Tibial nerve (tissue), 4 donors: ENCODE data around the gene LTC4S. TPM values are rescaled to one million over a fixed set of nuclear protein-coding genes. Genes with fewer than 3 reads are reported as not detected.
"Not testable (repeated sequence)": the region's sequence is repeated elsewhere in the genome, so short reads cannot be mapped to it uniquely, and the experiment has no call there.

Experiments used
- DNase-seq, 2 donors: peaks; one replicate each; pipeline ENCODE4 v3.0.0-alpha.2; 2019; ENCODE audit warnings: low spot score in 2 of 2
- H3K27ac ChIP-seq, 4 donors: fragments of 200-600 bp; sonication (generic) in 3 of 4; one replicate each; pipeline ENCODE4 v1.5.1; 2017 to 2019; ENCODE audit warnings: mild to moderate bottlenecking in 1 of 4
- H3K27me3 ChIP-seq, 2 donors: fragments of 200-600 bp; sonication (generic) in 1 of 2; one replicate each; pipeline versions ENCODE4 v1.5.1 to v1.6.0; 2017 to 2019
- H3K36me3 ChIP-seq, 3 donors: fragments of 200-600 bp; sonication (generic); one replicate each; pipeline ENCODE4 v1.5.1; 2018 to 2019
- H3K4me1 ChIP-seq, 4 donors: fragments of 200-600 bp; sonication (generic) in 3 of 4; one replicate each; pipeline ENCODE4 v1.5.1; 2017 to 2019
- H3K4me3 ChIP-seq, 4 donors: fragments of 200-600 bp; sonication (generic) in 3 of 4; one replicate each; pipeline ENCODE4 v1.5.1; 2017 to 2019; ENCODE audit warnings: mild to moderate bottlenecking in 1 of 4, moderate library complexity in 1 of 4
- H3K9me3 ChIP-seq, 4 donors: fragments of 200-600 bp; sonication (generic) in 3 of 4; one replicate each; pipeline ENCODE4 v1.5.1; 2017 to 2019
- EP300 ChIP-seq, 2 donors: sonication (generic); formaldehyde crosslinking; IDR thresholded peaks; one replicate each; pipeline ENCODE4 v1.6.1; 2017; ENCODE audit warnings: antibody characterized with exemption in 2 of 2, mild to moderate bottlenecking in 1 of 2
- POLR2A ChIP-seq, 2 donors: fragments of 450-650 bp; IDR thresholded peaks; one replicate each; pipeline ENCODE4 v1.6.1; 2017; ENCODE audit warnings: antibody characterized with exemption in 2 of 2, mild to moderate bottlenecking in 2 of 2, moderate library complexity in 2 of 2
- WGBS, 2 donors: methylation state at CpG; one replicate each; pipeline ENCODE4 v1.1.5; 2018; 5-methylcytosine and 5-hydroxymethylcytosine counted together
- total RNA-seq, 4 donors: library from RNA; depleted of rRNA; stranded (reverse); fragments of >200 nt; gene quantifications; one replicate each; pipeline ENCODE4 v1.1.0, GENCODE V29; 2016
- TF ChIP-seq, protein P1 (sequence below), 5 experiments: fragments of 200-600 bp in 3 of 5; fragments of 450-650 bp in 2 of 5; sonication (generic) in 3 of 5; IDR thresholded peaks; one replicate each; pipeline ENCODE4 v1.5.1; 2016 to 2019; ENCODE audit warnings: antibody characterized with exemption in 5 of 5, mild to moderate bottlenecking in 3 of 5, moderate library complexity in 2 of 5

Gene LTC4S, protein sequence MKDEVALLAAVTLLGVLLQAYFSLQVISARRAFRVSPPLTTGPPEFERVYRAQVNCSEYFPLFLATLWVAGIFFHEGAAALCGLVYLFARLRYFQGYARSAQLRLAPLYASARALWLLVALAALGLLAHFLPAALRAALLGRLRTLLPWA
- total RNA-seq = 10 to 100 TPM in 2 of 4 donors, 1 to 10 TPM in 2; 7.6 to 38.6 (median 18.4) TPM

DNA sequence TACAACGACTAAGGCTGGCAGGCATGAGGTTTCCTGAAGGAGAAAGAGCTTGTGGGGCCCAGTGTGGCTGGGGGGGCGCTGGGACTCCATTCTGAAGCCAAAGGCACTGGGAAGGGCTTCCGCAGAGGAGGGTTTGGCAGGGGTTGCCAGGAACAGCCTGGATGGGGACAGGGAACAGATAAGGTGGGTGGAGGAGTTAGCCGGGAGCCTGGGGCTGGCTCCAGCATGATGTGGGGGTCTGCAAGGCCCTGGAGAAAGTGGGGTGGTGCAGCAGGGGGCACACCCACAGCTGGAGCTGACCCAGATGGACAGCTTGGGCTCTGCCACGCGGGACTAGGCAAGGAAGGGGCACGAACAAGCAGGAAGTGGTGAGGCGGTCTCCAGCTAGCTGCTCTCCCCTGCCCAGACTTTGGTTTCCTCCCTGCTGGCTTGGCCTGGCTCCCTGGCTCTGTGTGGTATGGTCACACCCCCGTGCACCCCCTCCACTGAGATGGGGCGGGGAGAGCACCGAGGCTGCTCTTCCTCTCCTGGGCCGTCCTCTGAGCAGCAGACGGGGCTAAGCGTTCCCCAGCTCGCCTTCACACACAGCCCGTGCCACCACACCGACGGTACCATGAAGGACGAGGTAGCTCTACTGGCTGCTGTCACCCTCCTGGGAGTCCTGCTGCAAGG, at the start of gene LTC4S:
TSS of gene LTC4S (plus strand) at position 519 of the 672 bp plus-strand sequence. CDS start at position 614, 95 bp downstream.
- H3K36me3 ChIP-seq = peaks cover 0 to 17% (median 3%) of the 10 kb centered on the region in 3 donors
- TF ChIP-seq, protein P1, sequence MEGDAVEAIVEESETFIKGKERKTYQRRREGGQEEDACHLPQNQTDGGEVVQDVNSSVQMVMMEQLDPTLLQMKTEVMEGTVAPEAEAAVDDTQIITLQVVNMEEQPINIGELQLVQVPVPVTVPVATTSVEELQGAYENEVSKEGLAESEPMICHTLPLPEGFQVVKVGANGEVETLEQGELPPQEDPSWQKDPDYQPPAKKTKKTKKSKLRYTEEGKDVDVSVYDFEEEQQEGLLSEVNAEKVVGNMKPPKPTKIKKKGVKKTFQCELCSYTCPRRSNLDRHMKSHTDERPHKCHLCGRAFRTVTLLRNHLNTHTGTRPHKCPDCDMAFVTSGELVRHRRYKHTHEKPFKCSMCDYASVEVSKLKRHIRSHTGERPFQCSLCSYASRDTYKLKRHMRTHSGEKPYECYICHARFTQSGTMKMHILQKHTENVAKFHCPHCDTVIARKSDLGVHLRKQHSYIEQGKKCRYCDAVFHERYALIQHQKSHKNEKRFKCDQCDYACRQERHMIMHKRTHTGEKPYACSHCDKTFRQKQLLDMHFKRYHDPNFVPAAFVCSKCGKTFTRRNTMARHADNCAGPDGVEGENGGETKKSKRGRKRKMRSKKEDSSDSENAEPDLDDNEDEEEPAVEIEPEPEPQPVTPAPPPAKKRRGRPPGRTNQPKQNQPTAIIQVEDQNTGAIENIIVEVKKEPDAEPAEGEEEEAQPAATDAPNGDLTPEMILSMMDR (IDR thresholded peaks at IDR 0.05) = no peak
- peak in 1 of 2 donors; percentile 33 for TF ChIP-seq EP300 (IDR thresholded peaks at IDR 0.05)
- peaks cover 0 to 50% (median 39%) of the 10 kb centered on the region in 4 donors for H3K4me1 ChIP-seq
- peak in 1 of 2 donors; percentile 73 for DNase-seq
- 28 to 36% methylated on average over 8 to 14 of the region's 19 CpGs for WGBS, 2 donors
- no peaks in the 10 kb centered on the region for H3K9me3 ChIP-seq
- H3K27ac ChIP-seq = peak within 1 kb of the TSS; percentile 11 to 92 (median 72)
- no peaks in the 10 kb centered on the region for H3K27me3 ChIP-seq
- H3K4me3 ChIP-seq = peak within 1 kb of the TSS in 2 of 4 donors; percentile 18 to 65

DNA sequence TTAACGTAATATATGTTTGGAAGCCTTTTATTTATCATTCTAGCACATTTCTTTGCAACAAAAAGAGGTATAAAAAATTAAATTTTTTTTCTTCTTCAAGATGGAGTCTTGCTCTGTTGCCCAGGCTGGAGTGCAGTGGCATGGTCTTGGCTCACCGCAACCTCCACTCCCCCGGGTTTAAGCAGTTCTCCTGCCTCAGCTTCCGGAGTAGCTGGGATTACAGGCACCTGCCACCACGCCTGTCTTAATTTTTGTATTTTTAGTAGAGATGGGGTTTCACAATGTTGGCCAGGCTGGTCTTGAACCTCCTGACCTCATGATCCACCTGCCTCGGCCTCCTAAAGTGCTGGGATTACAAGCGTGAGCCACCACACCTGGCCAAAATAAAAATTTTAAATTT, 49.7 kb upstream of the LTC4S start:
- peaks cover 0 to 13% (median 0%) of the 10 kb centered on the region in 4 donors for H3K4me1 ChIP-seq
- not testable (repeated sequence) for H3K9me3 ChIP-seq, H3K36me3 ChIP-seq, H3K27ac ChIP-seq, H3K27me3 ChIP-seq, DNase-seq, H3K4me3 ChIP-seq
- 89 to 92% methylated on average over 7 of the region's 7 CpGs for WGBS, 2 donors

DNA sequence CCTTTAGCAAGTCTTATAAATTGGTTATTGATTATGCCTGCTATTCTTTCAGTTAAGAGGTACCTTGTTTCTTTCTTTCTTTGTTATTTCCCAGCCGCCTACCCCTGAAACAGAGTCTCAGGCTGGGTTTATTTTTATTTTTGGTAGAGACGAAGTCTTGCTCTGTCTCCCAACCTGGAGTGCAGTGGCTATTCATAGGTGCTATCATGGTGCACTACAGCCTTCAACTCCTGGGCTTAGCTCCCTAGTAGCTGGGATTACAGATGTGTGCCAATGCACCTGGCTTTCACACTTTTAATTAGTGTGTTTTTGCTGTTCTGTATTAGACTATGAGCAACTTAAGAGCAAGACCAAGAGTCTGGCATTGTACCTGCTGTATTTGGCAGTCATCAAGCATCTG, 46.9 kb upstream of the LTC4S start:
- Histone ChIP-seq H3K27ac (no peak overlapping the region), H3K4me1 (peaks cover 0 to 13% (median 2%) of the 10 kb centered on the region in 4 donors), H3K36me3 (peaks cover 0 to 5% (median 0%) of the 10 kb centered on the region in 3 donors), H3K9me3 (no peaks in the 10 kb centered on the region), H3K4me3 (no peak overlapping the region), H3K27me3 (no peaks in the 10 kb centered on the region)
- 95 to 99% methylated on average over 2 of the region's 2 CpGs for WGBS, 2 donors
- DNase-seq = no peak
- TF ChIP-seq, protein P1 (IDR thresholded peaks at IDR 0.05) = no peak
- TF ChIP-seq POLR2A (IDR thresholded peaks at IDR 0.05) (no peak), EP300 (IDR thresholded peaks at IDR 0.05) (no peak)

DNA sequence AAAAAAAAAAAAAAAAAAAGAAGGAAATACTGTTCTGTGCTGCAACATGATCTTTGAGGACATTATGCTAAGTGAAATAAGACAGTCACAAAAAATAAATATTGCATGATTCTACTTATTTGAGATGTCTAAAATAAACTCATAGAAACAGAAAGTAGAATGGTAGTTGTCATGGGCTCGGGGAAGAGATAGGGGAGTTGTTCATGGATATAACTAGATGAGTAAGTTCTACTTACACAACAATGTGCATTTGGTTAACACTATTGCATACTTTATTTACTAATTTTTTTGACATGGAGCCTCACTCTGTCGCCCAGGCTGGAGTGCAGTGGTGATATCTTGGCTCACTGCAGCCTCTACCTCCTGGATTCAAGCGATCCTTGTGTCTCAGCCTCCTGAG, 46.0 kb upstream of the LTC4S start:
- WGBS, 2 donors = 90 to 91% methylated on average over 3 of the region's 3 CpGs
- no peaks in the 10 kb centered on the region for H3K27me3 ChIP-seq
- H3K4me1 ChIP-seq = peaks cover 0 to 9% (median 2%) of the 10 kb centered on the region in 4 donors
- TF ChIP-seq EP300 (IDR thresholded peaks at IDR 0.05) = no peak
- TF ChIP-seq, protein P1 (IDR thresholded peaks at IDR 0.05) = no peak
- H3K36me3 ChIP-seq = peaks cover 0 to 5% (median 0%) of the 10 kb centered on the region in 3 donors
- H3K4me3 ChIP-seq = no peak overlapping the region
- H3K27ac ChIP-seq = no peak overlapping the region
- no peak for DNase-seq
- no peaks in the 10 kb centered on the region for H3K9me3 ChIP-seq

DNA sequence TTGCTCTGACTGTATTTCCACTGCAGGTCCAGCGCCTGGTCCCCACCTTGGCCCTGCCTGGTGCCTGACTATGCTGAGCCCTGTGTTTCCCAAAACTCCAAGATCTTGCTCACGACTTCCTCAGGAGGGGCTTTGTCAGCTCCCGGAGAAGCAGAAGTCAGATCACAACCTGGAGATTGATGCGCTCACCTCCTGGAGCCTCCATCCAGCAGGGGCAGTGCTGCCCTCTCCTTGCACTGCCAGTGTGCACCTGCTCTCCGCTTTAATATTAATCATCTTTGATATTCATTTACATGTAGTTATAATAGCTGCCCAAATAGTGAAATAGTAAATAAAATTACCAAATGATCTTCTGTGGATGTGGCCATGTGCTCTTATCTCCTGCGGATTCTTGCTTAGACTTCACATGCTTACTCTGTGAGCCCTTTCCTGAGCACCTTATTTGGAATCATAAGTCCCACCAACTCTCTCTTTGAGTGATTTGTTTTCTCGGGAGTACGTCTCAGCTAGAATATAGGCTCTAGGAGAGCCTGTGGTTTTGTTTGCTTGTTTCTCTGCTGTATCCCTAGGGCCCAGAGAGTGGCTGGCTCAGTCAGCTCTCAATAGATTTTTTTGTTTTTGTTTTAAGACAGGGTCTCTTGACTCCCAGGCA, 43.8 kb upstream of the LTC4S start:
- H3K4me1 ChIP-seq = peaks cover 0 to 21% (median 5%) of the 10 kb centered on the region in 4 donors
- no peak for TF ChIP-seq EP300 (IDR thresholded peaks at IDR 0.05)
- no peak for TF ChIP-seq POLR2A (IDR thresholded peaks at IDR 0.05)
- TF ChIP-seq, protein P1 (IDR thresholded peaks at IDR 0.05) = no peak
- peaks cover 0 to 5% (median 0%) of the 10 kb centered on the region in 3 donors for H3K36me3 ChIP-seq
- WGBS, 2 donors = 77 to 78% methylated on average over 8 of the region's 8 CpGs
- no peaks in the 10 kb centered on the region for H3K27me3 ChIP-seq
- no peaks in the 10 kb centered on the region for H3K9me3 ChIP-seq
- no peak overlapping the region for H3K27ac ChIP-seq
- no peak overlapping the region for H3K4me3 ChIP-seq
- no peak for DNase-seq
